Hepatocyte (in vitro differentiated cells): Measurements from ENCODE around the gene FAF2. TPM values are rescaled to one million over a fixed set of nuclear protein-coding genes. Genes with fewer than 3 reads are reported as not detected.

Experiments
- DNase-seq: peaks from one replicate; pipeline ENCODE4 v3.0.0-alpha.2; 2016; ENCODE audit warnings: low spot score
- H2AFZ ChIP-seq: fragments of 200-600 bp; sonication (generic); 2 replicates; pipeline ENCODE4 v1.6.0; 2016; ENCODE audit warnings: antibody characterized with exemption, mild to moderate bottlenecking
- H3K27ac ChIP-seq: fragments of 200-600 bp; sonication (generic); 2 replicates; pipeline ENCODE4 v1.5.1; 2016; ENCODE audit warnings: mild to moderate bottlenecking
- H3K27me3 ChIP-seq: fragments of 200-600 bp; sonication (generic); 2 replicates; pipeline ENCODE4 v1.6.1; 2016
- H3K36me3 ChIP-seq: fragments of 200-600 bp; sonication (generic); replicated peaks from 2 replicates; pipeline ENCODE4 v1.5.1; 2016; ENCODE audit warnings: low read depth; ENCODE audit not compliant: insufficient read depth
- H3K4me1 ChIP-seq: fragments of 200-600 bp; sonication (generic); 2 replicates; pipeline ENCODE4 v1.5.1; 2016; ENCODE audit warnings: mild to moderate bottlenecking, moderate library complexity; ENCODE audit not compliant: insufficient read depth
- H3K4me2 ChIP-seq: fragments of 200-600 bp; sonication (generic); 2 replicates; pipeline ENCODE4 v1.6.0; 2016
- H3K4me3 ChIP-seq: fragments of 200-600 bp; sonication (generic); 2 replicates; pipeline ENCODE4 v1.5.1; 2016; ENCODE audit warnings: mild to moderate bottlenecking
- H3K79me2 ChIP-seq: fragments of 200-600 bp; sonication (generic); 2 replicates; pipeline ENCODE4 v1.6.0; 2017; ENCODE audit warnings: mild to moderate bottlenecking
- H3K9me2 ChIP-seq: fragments of 200-600 bp; sonication (generic); replicated peaks from 2 replicates; pipeline ENCODE4 v1.6.0; 2017; ENCODE audit warnings: mild to moderate bottlenecking; ENCODE audit not compliant: insufficient read depth
- H3K9me3 ChIP-seq: fragments of 200-600 bp; sonication (generic); 2 replicates; pipeline ENCODE4 v1.5.1; 2016; ENCODE audit warnings: low read depth, mild to moderate bottlenecking
- H4K20me1 ChIP-seq: fragments of 200-600 bp; sonication (generic); 2 replicates; pipeline ENCODE4 v1.6.0; 2016; ENCODE audit warnings: mild to moderate bottlenecking; ENCODE audit not compliant: insufficient read depth, poor library complexity, severe bottlenecking
- EZH2 ChIP-seq: fragments of 200-600 bp; sonication (generic); IDR thresholded peaks from 2 replicates; pipeline ENCODE4 v1.6.1; 2016; ENCODE audit warnings: antibody characterized with exemption, mild to moderate bottlenecking, borderline replicate concordance
- EZH2phosphoT487 ChIP-seq: fragments of 200-600 bp; sonication (generic); IDR thresholded peaks from one replicate; pipeline ENCODE4 v1.6.1; 2018; ENCODE audit warnings: antibody characterized with exemption, mild to moderate bottlenecking, low read depth, moderate library complexity; ENCODE audit not compliant: unreplicated experiment, severe bottlenecking
- WGBS: methylation state at CpG from one replicate; pipeline ENCODE4 v1.1.6; 2016; ENCODE audit warnings: low lambda C conversion rate; ENCODE audit errors: missing lambda C conversion rate; 5-methylcytosine and 5-hydroxymethylcytosine counted together
- polyA plus RNA-seq: library from polyadenylated mRNA; unstranded; fragments of >200 nt; fragmentation: Nextera tagmentation; extraction: Ambion mirVana; gene quantifications from 2 replicates; pipeline ENCODE4 v1.2.1, GENCODE V29; 2016
- total RNA-seq: library from RNA; depleted of rRNA; stranded (reverse); fragments of >200 nt; gene quantifications from 2 replicates; pipeline ENCODE4 v1.2.3, GENCODE V29; 2014
- TF ChIP-seq, protein P1 (sequence below): fragments of 200-600 bp; sonication (generic); IDR thresholded peaks from 2 replicates; pipeline ENCODE4 v1.5.1; 2016; ENCODE audit warnings: antibody characterized with exemption, mild to moderate bottlenecking; ENCODE audit not compliant: poor library complexity

The FAF2 gene
- total and polyA plus RNA-seq, 2 experiments from 2014 or later = 47.3 to 63.1 TPM

DNA sequence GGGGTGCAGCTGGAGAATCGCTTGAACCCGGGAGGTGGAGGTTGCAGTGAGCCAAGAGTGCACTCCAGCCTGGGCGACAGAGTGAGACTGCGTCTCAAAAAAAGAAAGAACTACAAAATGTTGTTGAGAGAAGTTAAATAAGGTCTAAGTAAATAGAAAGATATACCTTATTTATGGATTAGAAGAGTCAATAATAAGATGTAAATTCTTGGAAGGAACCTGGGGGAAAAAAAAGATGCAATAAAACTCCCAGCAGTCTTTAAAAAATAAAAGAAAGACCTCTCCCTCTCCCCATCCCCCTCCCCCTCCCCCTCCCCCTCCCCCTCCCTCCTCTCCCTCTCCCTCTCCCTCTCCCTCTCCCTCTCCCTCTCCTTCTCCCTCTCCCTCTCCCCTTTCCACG, 15.5 kb upstream of the FAF2 start:
- Histone ChIP-seq H4K20me1 (no peaks in the 10 kb centered on the region), H2AFZ (no peak overlapping the region), H3K4me2 (no peak overlapping the region), H3K4me3 (no peak overlapping the region), H3K79me2 (no peaks in the 10 kb centered on the region), H3K9me2 (no peaks in the 10 kb centered on the region), H3K36me3 (no peaks in the 10 kb centered on the region), H3K9me3 (no peaks in the 10 kb centered on the region), H3K4me1 (no peaks in the 10 kb centered on the region), H3K27me3 (no peaks in the 10 kb centered on the region), H3K27ac (no peak overlapping the region)
- DNase-seq = no peak
- no peak for TF ChIP-seq EZH2phosphoT487
- TF ChIP-seq, protein P1, sequence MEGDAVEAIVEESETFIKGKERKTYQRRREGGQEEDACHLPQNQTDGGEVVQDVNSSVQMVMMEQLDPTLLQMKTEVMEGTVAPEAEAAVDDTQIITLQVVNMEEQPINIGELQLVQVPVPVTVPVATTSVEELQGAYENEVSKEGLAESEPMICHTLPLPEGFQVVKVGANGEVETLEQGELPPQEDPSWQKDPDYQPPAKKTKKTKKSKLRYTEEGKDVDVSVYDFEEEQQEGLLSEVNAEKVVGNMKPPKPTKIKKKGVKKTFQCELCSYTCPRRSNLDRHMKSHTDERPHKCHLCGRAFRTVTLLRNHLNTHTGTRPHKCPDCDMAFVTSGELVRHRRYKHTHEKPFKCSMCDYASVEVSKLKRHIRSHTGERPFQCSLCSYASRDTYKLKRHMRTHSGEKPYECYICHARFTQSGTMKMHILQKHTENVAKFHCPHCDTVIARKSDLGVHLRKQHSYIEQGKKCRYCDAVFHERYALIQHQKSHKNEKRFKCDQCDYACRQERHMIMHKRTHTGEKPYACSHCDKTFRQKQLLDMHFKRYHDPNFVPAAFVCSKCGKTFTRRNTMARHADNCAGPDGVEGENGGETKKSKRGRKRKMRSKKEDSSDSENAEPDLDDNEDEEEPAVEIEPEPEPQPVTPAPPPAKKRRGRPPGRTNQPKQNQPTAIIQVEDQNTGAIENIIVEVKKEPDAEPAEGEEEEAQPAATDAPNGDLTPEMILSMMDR = no peak
- no peak for TF ChIP-seq EZH2
- whole genome bisulfite sequencing = 98% methylated on average over 5 of the region's 5 CpGs

DNA sequence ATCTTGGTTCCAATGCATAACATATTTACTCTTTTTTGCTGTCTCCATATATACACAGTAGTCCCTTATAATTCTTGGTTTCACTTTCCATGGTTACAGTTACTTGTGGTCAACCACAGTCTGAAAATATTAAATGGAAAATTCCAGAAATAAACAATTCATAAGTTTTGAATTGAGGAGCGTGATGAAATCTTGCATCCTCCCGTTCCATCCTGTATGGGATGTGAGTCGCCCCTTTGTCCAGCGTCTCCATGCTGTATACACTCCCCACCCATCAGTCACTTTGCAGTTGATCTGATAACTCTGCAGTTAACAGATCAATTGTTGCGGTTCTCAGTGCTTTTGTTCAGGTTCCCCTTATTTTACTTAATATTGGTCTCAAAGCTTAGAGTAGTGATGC, 11.5 kb upstream of the FAF2 start:
- H3K9me2 ChIP-seq = no peaks in the 10 kb centered on the region
- WGBS = 68% methylated on average over 5 of the region's 5 CpGs
- H3K4me1 ChIP-seq = no peaks in the 10 kb centered on the region
- no peak for DNase-seq
- H4K20me1 ChIP-seq = no peaks in the 10 kb centered on the region
- no peaks in the 10 kb centered on the region for H3K79me2 ChIP-seq
- no peak overlapping the region for H3K27ac ChIP-seq
- H3K4me3 ChIP-seq = no peak overlapping the region
- TF ChIP-seq, protein P1 = no peak
- no peak for TF ChIP-seq EZH2
- no peak for TF ChIP-seq EZH2phosphoT487
- no peak overlapping the region for H2AFZ ChIP-seq
- H3K27me3 ChIP-seq = no peaks in the 10 kb centered on the region
- no peaks in the 10 kb centered on the region for H3K9me3 ChIP-seq
- no peak overlapping the region for H3K4me2 ChIP-seq
- no peaks in the 10 kb centered on the region for H3K36me3 ChIP-seq

DNA sequence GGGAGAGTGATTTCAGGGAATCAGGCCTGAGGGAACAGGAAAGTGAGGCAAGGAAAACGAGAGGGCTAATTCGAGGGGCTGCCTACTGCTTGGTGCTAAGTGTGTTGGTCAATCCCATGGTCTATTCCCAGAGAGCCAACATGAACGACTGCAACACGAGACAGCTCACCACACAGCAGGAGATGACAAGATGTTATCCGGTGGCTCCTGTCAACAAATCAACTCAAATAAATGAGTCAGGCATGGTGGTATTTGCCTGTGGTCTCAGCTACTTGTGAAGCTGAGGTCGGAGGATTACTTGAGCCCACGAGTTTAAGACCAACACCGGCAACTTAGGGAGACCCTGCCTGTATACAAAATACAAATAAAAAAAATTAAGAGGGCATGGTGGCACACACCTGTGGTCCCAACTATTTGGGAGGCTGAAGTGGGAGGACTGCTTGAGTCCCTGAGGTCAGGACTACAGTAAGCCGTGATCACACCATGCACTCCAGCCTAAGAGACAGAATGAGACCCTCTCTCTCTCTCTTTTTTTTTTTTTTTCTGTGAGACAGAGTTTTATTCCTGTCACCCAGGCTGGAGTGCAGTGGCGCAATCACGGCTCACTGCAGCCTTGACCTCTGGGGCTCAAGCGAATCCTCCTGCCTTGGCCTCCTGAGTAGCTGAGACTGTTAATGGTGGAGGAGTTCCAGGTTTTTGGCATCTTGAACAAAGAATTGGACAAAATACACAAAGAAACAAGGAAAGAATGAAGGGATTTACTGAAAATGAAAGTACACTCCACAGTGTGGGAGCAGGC, 9.0 kb upstream of the FAF2 start:
- no peak overlapping the region for H3K27ac ChIP-seq
- H4K20me1 ChIP-seq = no peaks in the 10 kb centered on the region
- H3K27me3 ChIP-seq = no peaks in the 10 kb centered on the region
- no peaks in the 10 kb centered on the region for H3K9me3 ChIP-seq
- TF ChIP-seq EZH2phosphoT487 (no peak), EZH2 (no peak)
- TF ChIP-seq, protein P1 = no peak
- 57% methylated on average over 12 of the region's 12 CpGs for WGBS
- no peaks in the 10 kb centered on the region for H3K79me2 ChIP-seq
- no peaks in the 10 kb centered on the region for H3K9me2 ChIP-seq
- DNase-seq = no peak
- no peak overlapping the region for H3K4me3 ChIP-seq
- H3K4me1 ChIP-seq = no peaks in the 10 kb centered on the region
- no peaks in the 10 kb centered on the region for H3K36me3 ChIP-seq
- H3K4me2 ChIP-seq = no peak overlapping the region
- H2AFZ ChIP-seq = no peak overlapping the region
